ENCODE measurements around the gene RARS2.

RARS2 gene

DNA sequence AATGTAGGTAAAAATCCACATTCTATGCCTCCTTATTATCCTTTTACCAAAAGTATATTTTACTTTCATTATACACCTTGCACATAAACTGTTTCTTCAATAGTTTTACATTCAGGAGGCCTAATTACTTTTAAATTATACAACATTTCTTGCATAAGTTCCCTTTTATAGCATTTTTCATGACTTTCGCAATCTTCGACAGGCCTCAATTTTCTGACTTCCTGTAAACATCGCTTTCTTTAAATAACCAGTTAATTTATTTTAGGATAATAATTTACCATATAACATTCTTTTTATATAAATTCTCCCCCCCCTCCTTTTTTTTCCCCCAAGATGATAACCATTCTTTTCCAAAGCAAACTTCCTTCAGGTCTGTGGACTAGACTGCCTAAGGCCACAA, 107.9 kb downstream of the RARS2 start:
- TF ChIP-seq, protein P1, sequence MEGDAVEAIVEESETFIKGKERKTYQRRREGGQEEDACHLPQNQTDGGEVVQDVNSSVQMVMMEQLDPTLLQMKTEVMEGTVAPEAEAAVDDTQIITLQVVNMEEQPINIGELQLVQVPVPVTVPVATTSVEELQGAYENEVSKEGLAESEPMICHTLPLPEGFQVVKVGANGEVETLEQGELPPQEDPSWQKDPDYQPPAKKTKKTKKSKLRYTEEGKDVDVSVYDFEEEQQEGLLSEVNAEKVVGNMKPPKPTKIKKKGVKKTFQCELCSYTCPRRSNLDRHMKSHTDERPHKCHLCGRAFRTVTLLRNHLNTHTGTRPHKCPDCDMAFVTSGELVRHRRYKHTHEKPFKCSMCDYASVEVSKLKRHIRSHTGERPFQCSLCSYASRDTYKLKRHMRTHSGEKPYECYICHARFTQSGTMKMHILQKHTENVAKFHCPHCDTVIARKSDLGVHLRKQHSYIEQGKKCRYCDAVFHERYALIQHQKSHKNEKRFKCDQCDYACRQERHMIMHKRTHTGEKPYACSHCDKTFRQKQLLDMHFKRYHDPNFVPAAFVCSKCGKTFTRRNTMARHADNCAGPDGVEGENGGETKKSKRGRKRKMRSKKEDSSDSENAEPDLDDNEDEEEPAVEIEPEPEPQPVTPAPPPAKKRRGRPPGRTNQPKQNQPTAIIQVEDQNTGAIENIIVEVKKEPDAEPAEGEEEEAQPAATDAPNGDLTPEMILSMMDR (conservative IDR thresholded peaks at IDR 0.05; ENCODE audit: low read length) = no peak
- TF ChIP-seq EZH2phosphoT487 (IDR thresholded peaks at IDR 0.05; ENCODE audit: borderline replicate concordance) = no peak
- no peaks in the 10 kb centered on the region for H3K9me3 ChIP-seq (ENCODE audit: insufficient read depth, low read depth, low read length)
- H3K4me3 ChIP-seq (ENCODE audit: low read length, poor library complexity, severe bottlenecking) = no peak overlapping the region
- peaks cover 6% of the 10 kb centered on the region for H3K4me1 ChIP-seq (ENCODE audit: insufficient read depth, low read length, poor library complexity, severe bottlenecking)
- no peaks in the 10 kb centered on the region for H3F3A ChIP-seq (ENCODE audit: low read depth)
- no peak overlapping the region for H3K9ac ChIP-seq (ENCODE audit: low read depth, low read length, poor library complexity, severe bottlenecking)
- H2AFZ ChIP-seq (ENCODE audit: low read length) = no peak overlapping the region
- H3K9me2 ChIP-seq (replicated peaks; ENCODE audit: low read depth, low read length) = no peaks in the 10 kb centered on the region
- H3K79me2 ChIP-seq (ENCODE audit: insufficient read depth, low read length) = no peaks in the 10 kb centered on the region
- H3K36me3 ChIP-seq (ENCODE audit: insufficient read depth, low read length) = no peaks in the 10 kb centered on the region
- H3K4me2 ChIP-seq (ENCODE audit: low read depth, low read length, poor library complexity, severe bottlenecking) = no peak overlapping the region
- H4K20me1 ChIP-seq (ENCODE audit: insufficient read depth, low read length, poor library complexity, severe bottlenecking) = no peaks in the 10 kb centered on the region
- H3K27me3 ChIP-seq (ENCODE audit: insufficient read depth, low read length, poor library complexity, severe bottlenecking) = no peaks in the 10 kb centered on the region

DNA sequence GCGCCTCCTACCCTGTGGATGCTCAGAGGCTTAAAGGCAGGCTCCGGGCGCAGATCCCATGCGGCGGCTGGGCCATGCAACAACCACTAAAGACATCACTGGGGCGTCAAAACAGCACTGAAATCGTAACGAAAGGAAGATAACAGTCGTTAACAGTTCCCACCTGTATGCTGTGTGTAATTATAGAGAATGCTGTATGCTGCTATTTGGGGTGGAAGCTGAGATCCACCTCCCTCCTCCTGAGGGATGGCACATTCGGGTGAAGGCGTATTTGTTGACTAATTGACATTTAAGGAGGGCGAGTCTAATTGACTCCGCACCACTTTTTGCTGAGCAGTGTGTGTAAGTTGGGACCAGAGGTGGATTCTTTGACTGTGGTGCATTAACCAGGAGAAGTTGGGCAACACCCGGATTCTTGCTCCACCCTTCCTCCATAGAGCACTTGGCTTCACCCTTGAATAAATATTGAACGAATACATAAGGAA, 116.3 kb downstream of the RARS2 start:
- Histone ChIP-seq H3K79me2 (ENCODE audit: insufficient read depth, low read length) (peaks cover 16% of the 10 kb centered on the region; the same call in 1 of the 2 replicates), H3K9ac (ENCODE audit: low read depth, low read length, poor library complexity, severe bottlenecking) (peak overlapping the region; percentile 69), H3K9me2 (replicated peaks; ENCODE audit: low read depth, low read length) (no peaks in the 10 kb centered on the region), H3K27me3 (ENCODE audit: insufficient read depth, low read length, poor library complexity, severe bottlenecking) (no peaks in the 10 kb centered on the region), H3F3A (ENCODE audit: low read depth) (no peaks in the 10 kb centered on the region), H3K36me3 (ENCODE audit: insufficient read depth, low read length) (no peaks in the 10 kb centered on the region), H3K4me1 (ENCODE audit: insufficient read depth, low read length, poor library complexity, severe bottlenecking) (peaks cover 23% of the 10 kb centered on the region), H4K20me1 (ENCODE audit: insufficient read depth, low read length, poor library complexity, severe bottlenecking) (no peaks in the 10 kb centered on the region), H3K9me3 (ENCODE audit: insufficient read depth, low read depth, low read length) (no peaks in the 10 kb centered on the region), H2AFZ (ENCODE audit: low read length) (peak overlapping the region; percentile 96), H3K4me2 (ENCODE audit: low read depth, low read length, poor library complexity, severe bottlenecking) (peak overlapping the region; percentile 94), H3K4me3 (ENCODE audit: low read length, poor library complexity, severe bottlenecking) (peak overlapping the region; percentile 80)
- TF ChIP-seq EZH2phosphoT487 (IDR thresholded peaks at IDR 0.05; ENCODE audit: borderline replicate concordance) = no peak
- TF ChIP-seq, protein P1 (conservative IDR thresholded peaks at IDR 0.05; ENCODE audit: low read length) = no peak

DNA sequence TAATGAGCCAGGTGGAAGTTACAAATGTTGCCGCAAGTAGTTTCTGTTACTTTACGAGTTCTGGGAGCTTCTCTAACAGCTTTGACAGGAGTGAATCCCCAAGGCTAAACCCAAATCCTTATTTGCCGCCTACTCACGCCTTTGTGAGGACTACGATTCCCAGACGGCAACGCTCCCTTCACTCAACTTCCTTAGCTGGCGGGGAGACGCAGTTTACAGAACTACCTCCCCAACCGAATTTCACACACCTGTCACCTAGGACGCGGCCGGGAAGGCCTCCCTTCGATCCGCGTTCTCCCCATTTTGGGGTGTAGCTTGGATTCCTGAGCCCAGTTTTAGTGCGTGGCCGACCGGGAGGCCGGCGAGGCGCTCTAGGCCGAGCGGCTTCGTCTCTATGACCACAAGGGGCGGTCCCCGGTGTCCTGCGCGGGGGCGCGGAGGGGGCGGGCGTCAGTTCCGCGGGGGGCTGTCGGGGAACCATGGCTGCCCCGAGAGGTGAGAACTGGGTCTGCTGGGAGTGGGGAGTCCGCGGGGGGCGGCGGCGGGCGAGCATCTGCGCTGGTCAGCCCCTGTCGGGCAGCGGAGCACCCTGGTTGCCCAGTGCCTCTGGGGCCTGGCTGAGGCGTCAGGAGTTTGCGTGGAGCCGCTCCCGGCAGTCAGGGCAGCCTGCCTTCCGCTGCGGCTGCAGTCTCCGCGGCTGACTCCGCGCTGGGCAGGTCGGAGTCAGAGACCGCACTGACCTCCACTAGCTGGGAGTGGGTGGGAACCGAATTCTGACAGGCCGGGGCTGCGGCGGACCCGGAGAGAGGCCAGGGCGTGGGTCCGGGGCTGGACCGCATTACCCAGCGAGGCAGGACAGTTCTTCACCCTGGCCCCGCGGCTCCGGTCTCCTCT, 117.0 kb downstream of the RARS2 start, which contains the start of gene SLC35A1:
TSS of gene SLC35A1 (plus strand) at position 450 of the 894 bp plus-strand sequence. CDS start at position 480, 30 bp downstream.
- H2AFZ ChIP-seq (ENCODE audit: low read length) = peak within 1 kb of the TSS; percentile 96
- H3K4me2 ChIP-seq (ENCODE audit: low read depth, low read length, poor library complexity, severe bottlenecking) = peak within 1 kb of the TSS; percentile 94
- H3K9me2 ChIP-seq (replicated peaks; ENCODE audit: low read depth, low read length) = no peaks in the 10 kb centered on the region
- peaks cover 23% of the 10 kb centered on the region for H3K4me1 ChIP-seq (ENCODE audit: insufficient read depth, low read length, poor library complexity, severe bottlenecking)
- no peaks in the 10 kb centered on the region for H4K20me1 ChIP-seq (ENCODE audit: insufficient read depth, low read length, poor library complexity, severe bottlenecking)
- H3K36me3 ChIP-seq (ENCODE audit: insufficient read depth, low read length) = no peaks in the 10 kb centered on the region
- H3K9me3 ChIP-seq (ENCODE audit: insufficient read depth, low read depth, low read length) = no peaks in the 10 kb centered on the region
- TF ChIP-seq, protein P1 (conservative IDR thresholded peaks at IDR 0.05; ENCODE audit: low read length) = no peak
- no peak for TF ChIP-seq EZH2phosphoT487 (IDR thresholded peaks at IDR 0.05; ENCODE audit: borderline replicate concordance)
- no peaks in the 10 kb centered on the region for H3F3A ChIP-seq (ENCODE audit: low read depth)
- peak within 1 kb of the TSS; percentile 80 for H3K4me3 ChIP-seq (ENCODE audit: low read length, poor library complexity, severe bottlenecking)
- peak within 1 kb of the TSS; percentile 69 for H3K9ac ChIP-seq (ENCODE audit: low read depth, low read length, poor library complexity, severe bottlenecking)
- H3K79me2 ChIP-seq (ENCODE audit: insufficient read depth, low read length) = peaks cover 16% of the 10 kb centered on the region; the same call in 1 of the 2 replicates
- peaks cover 2% of the 10 kb centered on the region for H3K27me3 ChIP-seq (ENCODE audit: insufficient read depth, low read length, poor library complexity, severe bottlenecking)
